G401 (cell line): ENCODE results near the gene KIAA0513. TPM values are rescaled to one million over a fixed set of nuclear protein-coding genes. Genes with fewer than 3 reads are reported as not detected.

Experiments
- DNase-seq: peaks from one replicate; pipeline ENCODE4 v3.0.0-alpha.2; 2015; ENCODE audit warnings: low spot score
- in situ Hi-C: cut with HindIII; loops from 2 replicates; pipeline ENCODE4 v1.10.0; 2016; ENCODE audit warnings: low sequenced_read_pairs, mixed read lengths
- total RNA-seq: library from RNA; depleted of rRNA; stranded (reverse); fragments of >200 nt; shearing (Covaris generic); gene quantifications from 2 replicates; pipeline ENCODE4 v1.2.3, GENCODE V29; 2014; rRNA removed

KIAA0513 gene
- total RNA-seq, 1 experiment from 2014 or later, result 10.5 TPM

DNA sequence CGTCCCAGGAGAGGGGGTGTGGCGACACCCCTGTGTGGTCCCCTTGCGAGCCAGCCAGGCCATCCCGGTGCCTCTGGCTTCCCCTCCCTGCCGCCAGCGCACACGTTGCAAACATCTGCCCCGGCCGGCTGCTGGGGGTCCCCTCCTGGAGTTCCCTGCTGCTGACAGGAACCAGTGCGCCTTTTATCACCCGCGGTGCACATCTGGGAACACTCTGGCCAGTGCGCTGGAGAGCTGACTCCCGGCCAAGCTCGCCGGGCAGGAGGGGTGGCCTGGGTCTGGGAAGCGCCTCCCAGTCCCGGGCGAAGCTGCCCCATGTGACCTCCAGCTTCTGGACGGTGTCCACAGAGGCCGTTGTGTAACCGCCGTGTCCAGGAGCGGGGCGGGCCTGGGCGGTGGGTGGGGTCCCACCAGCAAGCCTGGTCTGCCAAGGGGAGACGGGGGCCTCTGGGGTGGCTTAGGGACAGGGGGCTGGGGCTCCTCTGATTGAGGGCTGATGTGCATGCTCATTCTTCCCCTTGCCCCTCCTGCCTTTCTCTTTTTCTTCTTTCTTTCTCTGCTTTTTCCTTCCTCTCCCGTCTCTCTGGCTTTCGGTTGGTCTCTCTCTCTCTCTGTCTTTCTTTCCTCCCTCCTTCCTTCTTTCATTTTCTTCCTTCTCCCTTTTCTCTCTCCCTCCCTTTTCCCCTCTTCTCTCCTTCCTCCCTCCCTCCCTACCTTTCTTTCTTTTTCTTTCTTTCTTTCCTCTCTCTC lies 109.9 kb downstream of the KIAA0513 start:
- in situ Hi-C loops, result no loop called here
- peak; percentile 72 for DNase-seq

GRCh38 chr16:85138073-85138824 lies 110.7 kb downstream of the KIAA0513 start:
- in situ Hi-C loops, result no loop called here
- no peak for DNase-seq

GRCh38 chr16:85138825-85139627 lies 111.4 kb downstream of the KIAA0513 start:
- no peak for DNase-seq
- in situ Hi-C loops, result no loop called here

- in situ Hi-C loops, result no loop called here
- no peak for DNase-seq
Observed at GRCh38 chr16:85139881-85140339, 112.3 kb downstream of the KIAA0513 start.

DNA sequence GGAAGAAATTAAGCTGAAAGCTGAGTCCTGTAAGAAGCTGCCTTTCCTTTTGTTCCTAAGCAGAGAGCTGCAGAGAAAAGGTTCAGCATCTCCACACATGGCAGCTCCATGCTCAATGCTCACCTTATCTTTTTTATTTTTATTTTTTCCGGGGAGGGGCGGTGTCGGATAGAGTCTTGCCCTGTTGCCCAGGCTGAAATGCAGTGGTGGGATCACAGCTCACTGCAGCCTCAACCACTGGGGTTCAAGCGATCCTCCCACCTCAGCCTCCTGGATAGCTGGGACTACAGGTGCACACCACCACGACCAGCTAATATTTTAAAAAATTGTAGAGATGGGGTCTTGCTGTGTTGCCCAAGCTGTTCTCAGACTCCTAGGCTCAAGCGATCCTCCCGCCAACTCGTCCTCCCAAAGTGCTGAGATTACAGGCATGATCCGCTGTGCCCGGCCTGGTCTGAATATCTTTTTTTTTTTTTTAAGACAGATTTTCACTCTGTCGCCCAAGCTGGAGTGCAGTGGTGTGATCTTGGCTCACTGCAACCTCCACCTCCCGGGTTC lies 112.9 kb downstream of the KIAA0513 start:
- no peak for DNase-seq
- in situ Hi-C loops, result no loop called here

- no peak for DNase-seq
- in situ Hi-C loops, result no loop called here
Observed at GRCh38 chr16:85141491-85142128, 114.0 kb downstream of the KIAA0513 start.

GRCh38 chr16:85142129-85142513 lies 114.5 kb downstream of the KIAA0513 start:
- no peak for DNase-seq
- in situ Hi-C loops, result no loop called here

DNA sequence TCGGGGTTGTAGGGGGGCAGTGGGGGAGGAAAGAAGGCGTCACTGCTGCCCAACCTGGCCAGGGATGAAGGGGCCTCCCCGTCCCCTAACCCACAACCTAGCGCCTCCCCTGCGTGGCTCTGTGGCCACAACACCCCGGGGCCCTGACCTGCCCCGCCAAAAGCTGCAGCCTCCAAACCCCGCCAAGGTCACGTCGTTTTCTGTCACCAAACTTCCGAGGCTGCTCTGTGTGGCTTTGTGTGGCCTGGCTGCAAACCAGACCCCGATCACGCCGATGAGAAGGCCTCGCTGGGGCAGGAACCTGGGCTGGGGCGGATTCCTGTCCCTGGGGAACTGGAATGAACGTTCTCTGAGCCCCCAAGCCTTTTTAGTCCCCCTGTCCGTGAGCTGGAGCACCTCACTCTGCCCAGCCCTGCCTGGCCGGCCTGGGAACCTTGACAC lies 115.2 kb downstream of the KIAA0513 start:
- no peak for DNase-seq
- in situ Hi-C loops, result no loop called here

Other genes with a start within 250 kb of the KIAA0513 start
- 0.03 TPM in 1 of 2 replicates, not detected in the other for gene CRISPLD2, start 207.8 kb upstream of the KIAA0513 start, total RNA-seq
- gene ZDHHC7, start 16.3 kb upstream of the KIAA0513 start, total RNA-seq, result 32.9 and 46.2 TPM in 2 replicates
- 0.37 and 0.51 TPM in 2 replicates for gene CIBAR2, start 84.7 kb downstream of the KIAA0513 start, total RNA-seq